Stimulated activated CD8-positive, alpha-beta memory T cell treated with anti-CD3 and anti-CD28 coated beads, Interleukin-7, amount 100 ng/mL, for 24 hours (primary cell): ENCODE measurements around the gene PDE11A.

Experiments
- DNase-seq: peaks from one replicate; pipeline ENCODE4 v3.0.0-alpha.2; 2020; ENCODE audit warnings: low read depth

The PDE11A gene

GRCh38 chr2:177598326-177599138 lies 474.0 kb downstream of the PDE11A start:
- DNase-seq = no peak

DNA sequence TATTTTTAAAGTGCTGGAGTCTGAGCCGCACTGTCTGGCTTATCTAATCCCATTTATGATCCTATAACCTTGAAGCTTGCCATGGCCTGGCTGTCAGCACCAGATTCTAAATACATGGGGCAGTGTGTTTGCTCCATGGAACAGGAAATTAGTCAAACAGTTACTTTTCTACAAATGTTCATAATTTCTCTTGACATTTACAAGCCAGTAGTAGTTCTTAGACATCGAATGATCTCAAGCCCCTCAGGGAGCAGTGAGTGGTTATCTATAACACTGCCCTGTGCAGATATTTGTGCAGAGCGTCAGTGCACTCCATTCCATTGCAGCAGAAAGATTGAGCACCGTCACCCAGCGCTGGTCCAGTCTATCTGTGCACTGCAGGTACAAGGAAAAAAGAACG lies 474.8 kb downstream of the PDE11A start:
- no peak for DNase-seq

- DNase-seq = no peak
These were observed 475.7 kb downstream of the PDE11A start for GRCh38 chr2:177596866-177597265.

DNA sequence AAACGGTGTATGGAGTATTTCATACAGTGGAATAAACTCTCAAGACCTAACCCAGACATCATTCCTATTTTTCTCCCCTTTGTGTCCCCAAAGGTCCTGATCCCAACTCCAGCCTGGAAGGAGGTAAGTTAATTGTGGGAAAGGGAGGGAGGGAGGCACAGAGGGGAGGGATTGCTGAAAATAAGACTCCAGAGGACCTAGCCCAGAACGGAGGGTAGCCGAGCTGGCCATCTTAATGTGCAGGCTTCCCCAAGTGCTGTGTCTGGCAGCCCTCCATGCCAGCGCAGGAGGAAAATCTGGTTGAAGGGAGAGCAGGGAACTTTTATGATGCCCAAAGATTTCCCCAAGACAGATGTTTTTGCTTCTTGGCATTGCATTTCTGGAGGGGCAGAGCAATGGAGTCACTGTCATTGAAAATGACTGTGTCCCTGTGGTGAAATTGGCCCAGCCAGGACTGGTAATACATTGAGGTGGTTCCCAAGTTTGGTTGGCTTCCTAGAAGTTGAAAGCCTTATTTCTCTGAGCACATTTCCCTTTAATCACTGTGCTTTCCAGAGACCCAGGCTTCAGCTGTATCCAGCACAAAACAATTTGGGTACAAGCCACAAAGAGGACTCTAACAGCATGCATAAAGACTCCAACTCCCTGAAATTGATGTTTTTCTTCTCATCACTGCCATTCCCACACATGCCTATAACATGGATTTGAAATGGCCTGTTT lies 477.3 kb downstream of the PDE11A start:
- DNase-seq = no peak

DNA sequence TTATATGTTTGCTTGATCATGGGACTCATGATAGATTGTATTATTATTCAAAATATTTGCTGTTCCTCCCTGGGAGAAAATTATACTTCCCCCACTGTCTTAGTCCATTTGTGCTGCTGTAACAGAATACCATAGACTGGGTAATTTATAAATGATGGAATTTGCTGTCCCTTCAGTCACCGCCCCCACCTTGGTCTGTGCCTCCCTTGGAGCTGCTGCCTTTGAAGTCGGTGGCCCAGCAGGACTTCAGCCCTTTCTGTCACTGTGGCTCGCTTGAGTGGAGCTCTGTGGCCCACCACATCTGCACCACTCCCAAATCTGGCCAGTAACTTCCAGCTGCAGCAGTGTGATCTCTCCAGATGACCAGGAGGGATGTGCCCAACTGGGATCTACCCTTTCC lies 479.2 kb downstream of the PDE11A start:
- no peak for DNase-seq

GRCh38 chr2:177592945-177593344 lies 479.6 kb downstream of the PDE11A start:
- no peak for DNase-seq

DNA sequence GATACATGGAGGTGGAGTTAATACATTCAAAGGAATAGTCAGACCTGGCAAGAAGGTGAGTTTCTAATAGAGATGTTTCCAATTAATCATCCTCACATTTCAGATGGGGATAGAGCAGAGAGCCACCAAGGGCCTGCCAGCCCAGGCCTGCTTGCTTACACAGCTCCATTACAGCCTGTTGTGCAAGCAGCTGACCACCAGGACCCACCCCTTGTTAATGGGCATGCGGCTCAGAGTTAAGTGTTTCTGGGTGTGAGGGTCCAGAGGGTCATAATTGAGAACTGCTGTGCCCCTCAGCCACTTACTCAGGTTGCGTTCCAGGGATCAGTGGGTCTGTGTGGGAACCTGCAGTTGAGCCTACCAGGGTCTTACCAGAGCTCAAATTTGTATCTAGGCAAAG lies 480.2 kb downstream of the PDE11A start:
- DNase-seq = no peak

GRCh38 chr2:177589186-177589585 lies 483.4 kb downstream of the PDE11A start:
- no peak for DNase-seq

DNA sequence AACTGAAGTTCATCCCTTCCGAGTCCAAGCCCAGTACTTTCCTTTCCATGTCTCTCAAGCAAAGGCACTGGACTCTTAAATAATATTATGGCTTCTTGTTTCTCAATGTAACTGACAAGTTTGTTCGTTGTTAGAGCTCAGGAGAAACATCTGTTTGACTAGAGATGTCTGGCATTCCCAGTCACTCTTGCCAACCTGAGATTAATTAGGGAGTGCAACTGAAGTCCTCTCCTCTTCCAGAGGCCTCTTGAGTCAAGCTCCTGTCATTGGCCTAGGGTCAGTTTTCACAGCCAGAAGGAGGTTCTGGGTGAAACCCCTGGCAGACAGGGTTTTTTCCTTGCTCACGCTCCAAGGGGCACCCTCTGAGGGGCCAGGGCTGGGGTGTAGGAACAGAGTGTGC lies 483.9 kb downstream of the PDE11A start:
- no peak for DNase-seq

GRCh38 chr2:177587371-177587770 lies 485.2 kb downstream of the PDE11A start:
- no peak for DNase-seq

GRCh38 chr2:177586154-177586553 lies 486.4 kb downstream of the PDE11A start:
- DNase-seq = no peak

DNA sequence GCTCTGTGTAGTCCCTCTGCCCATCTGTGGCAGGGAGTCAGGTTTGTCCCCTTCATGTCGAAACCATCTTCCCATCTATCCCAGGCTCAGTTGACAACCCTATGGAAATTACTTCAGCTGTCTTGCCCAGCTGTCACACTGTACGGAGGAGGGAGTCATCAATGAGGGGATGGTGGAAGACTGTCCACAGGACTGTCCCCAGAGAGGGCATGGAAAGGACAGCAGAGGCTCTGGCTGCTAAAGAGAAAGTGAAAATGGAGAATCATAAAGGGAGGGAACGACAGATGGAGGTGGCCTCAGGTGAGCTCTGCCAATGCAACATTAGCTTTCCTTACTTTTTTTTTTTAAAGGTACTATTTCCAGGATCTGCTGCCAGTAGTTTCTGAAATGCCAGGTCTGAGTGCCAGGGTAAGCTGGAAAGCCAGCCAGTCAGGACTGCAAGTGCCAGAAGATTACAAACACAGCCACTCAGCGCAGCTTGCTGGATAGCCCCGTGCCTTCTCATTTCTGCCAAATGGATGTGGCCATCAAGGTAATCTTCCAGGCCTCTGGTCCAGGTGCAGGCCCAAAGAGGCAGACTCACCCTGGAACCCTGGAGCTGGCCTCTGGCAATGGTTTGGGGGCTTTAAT lies 487.2 kb downstream of the PDE11A start:
- no peak for DNase-seq

DNA sequence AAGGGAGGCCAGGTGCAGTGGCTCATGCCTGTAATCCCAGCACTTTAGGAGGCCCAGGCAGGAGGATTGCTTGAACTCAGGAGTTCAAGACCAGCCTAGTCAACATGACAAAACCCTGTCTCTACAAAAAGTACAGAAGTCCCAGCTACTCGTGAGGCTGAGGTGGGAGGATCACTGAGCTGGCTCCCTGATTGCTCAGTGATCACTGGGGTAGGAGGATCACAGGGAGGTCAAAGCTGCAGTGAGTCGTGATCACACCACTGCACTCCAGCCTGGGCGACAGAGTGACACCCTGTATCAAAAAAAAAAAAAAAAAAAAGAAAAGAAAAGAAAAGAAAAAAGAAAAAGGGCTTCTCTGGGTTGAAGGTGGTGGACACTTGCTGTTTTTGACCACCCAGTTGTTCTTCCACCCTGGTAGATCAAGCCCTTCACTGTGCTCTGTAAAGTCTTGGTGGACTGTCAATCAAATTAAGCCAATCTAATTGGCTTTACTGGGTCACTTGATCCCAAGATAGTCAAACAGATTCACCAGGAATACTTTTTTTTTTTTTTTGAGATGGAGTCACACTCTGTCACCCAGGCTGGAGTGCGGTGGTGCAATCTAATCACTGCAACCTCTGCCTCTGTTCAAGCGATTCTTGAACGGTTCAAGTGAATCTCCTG lies 488.4 kb downstream of the PDE11A start:
- DNase-seq = no peak

- no peak for DNase-seq
These were observed 490.6 kb downstream of the PDE11A start for GRCh38 chr2:177582000-177582399.

GRCh38 chr2:177579486-177580036 lies 493.0 kb downstream of the PDE11A start:
- no peak for DNase-seq

DNA sequence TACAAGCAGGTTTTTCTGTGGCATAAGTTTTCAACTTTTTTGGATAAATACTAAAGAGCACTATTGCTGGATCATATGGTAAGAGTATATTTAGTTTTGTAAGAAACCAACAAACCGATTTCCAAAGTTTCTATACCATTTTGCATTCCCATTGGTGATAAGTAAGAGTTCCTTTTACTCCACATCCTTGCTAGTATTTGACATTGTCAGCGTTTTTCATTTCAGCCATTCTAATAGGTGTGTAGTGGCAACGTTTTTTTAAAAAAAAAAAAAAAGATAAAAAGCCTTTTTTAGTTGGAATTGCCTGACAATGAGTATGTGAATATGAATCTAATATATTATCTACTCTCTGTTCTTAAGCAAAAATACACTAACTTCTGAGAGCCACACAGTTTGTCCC lies 494.1 kb downstream of the PDE11A start:
- DNase-seq = no peak

GRCh38 chr2:177577075-177577474 lies 495.5 kb downstream of the PDE11A start:
- no peak for DNase-seq

GRCh38 chr2:177575358-177575757 lies 497.2 kb downstream of the PDE11A start:
- no peak for DNase-seq

DNA sequence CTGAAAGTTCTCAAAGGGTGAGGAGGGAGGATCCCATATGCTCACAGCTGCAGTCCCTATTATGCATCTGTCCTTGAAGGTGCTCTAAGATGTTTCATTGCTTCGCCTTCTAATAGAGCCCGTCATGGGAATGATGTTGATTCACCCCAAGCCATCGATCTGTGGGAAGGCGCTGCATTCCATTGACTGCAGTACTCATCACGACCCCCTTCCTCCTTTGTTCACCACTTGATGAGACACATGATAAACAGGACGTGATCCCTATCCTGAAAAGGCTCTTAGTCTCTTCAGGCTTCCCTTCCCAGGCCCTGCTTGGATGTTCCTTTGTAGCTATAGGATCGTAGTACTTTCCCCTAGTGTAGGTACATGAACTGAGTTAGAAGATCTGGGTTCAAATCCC lies 498.2 kb downstream of the PDE11A start:
- DNase-seq = no peak
